H1 (cell line): ENCODE results near the gene COL28A1. TPM values are rescaled to one million over a fixed set of nuclear protein-coding genes. Genes with fewer than 3 reads are reported as not detected.
A peak's percentile ranks its signal among the peaks of the same experiment; 100 is the strongest.

Experiments
- CTCF ChIA-PET: fragments of 300-600 bp; sonication (Branson Sonifier 250); formaldehyde crosslinking; loops from one replicate; lab custom pipeline; 2021; ENCODE audit not compliant: partially characterized antibody; lab: Charles Lee
- POLR2A ChIA-PET: fragments of 300-600 bp; sonication (Branson Sonifier 250); formaldehyde crosslinking; loops from one replicate; lab custom pipeline; 2021; ENCODE audit warnings: inconsistent platforms; ENCODE audit not compliant: partially characterized antibody; lab: Charles Lee
- DNase-seq, 2 experiments: peaks; one replicate each; pipeline versions ENCODE4 v3.0.0 to v3.0.0-alpha.2; 2010 to 2022; ENCODE audit warnings: low spot score in 2 of 2, low read depth in 1 of 2, mixed read lengths in 1 of 2
- FAIRE-seq: peaks from 2 replicates; lab custom pipeline; 2011; peaks lifted over from hg19 to GRCh38; lab: Jason Lieb, UNC
- H2AFZ ChIP-seq: 2 replicates; pipeline ENCODE4 v1.8.1; 2012; ENCODE audit warnings: low read length, inconsistent platforms
- H2AK5ac ChIP-seq: 2 replicates; pipeline ENCODE4 v1.6.1; 2013; ENCODE audit warnings: low read depth, low read length
- H2BK120ac ChIP-seq: replicated peaks from 2 replicates; pipeline ENCODE3; 2013; ENCODE audit warnings: low read depth, low read length, inconsistent platforms
- H2BK12ac ChIP-seq: 2 replicates; pipeline ENCODE4 v1.6.1; 2013; ENCODE audit warnings: low read depth, low read length
- H2BK15ac ChIP-seq: 2 replicates; pipeline ENCODE4 v1.6.1; 2013; ENCODE audit warnings: low read length
- H2BK20ac ChIP-seq: 2 replicates; pipeline ENCODE4 v1.6.1; 2013; ENCODE audit warnings: low read length
- H2BK5ac ChIP-seq: 2 replicates; pipeline ENCODE4 v1.6.1; 2013; ENCODE audit warnings: low read depth, low read length
- H3K14ac ChIP-seq: 2 replicates; pipeline ENCODE4 v1.6.1; 2013; ENCODE audit warnings: inconsistent platforms; ENCODE audit not compliant: insufficient read length
- H3K18ac ChIP-seq: 2 replicates; pipeline ENCODE4 v1.6.1; 2013; ENCODE audit warnings: low read length; ENCODE audit errors: extremely low read depth
- H3K23ac ChIP-seq: 2 replicates; pipeline ENCODE4 v1.6.1; 2013; ENCODE audit warnings: inconsistent platforms; ENCODE audit not compliant: insufficient read length
- H3K23me2 ChIP-seq: 2 replicates; pipeline ENCODE4 v1.6.1; 2013; ENCODE audit warnings: low read depth, low read length
- H3K27ac ChIP-seq: 2 replicates; pipeline ENCODE4 v1.6.1; 2011; ENCODE audit warnings: low read depth, low read length, inconsistent platforms
- H3K27me3 ChIP-seq, 4 experiments: replicated peaks in 1 of 4; 1 replicate in 1 of 4; 2 replicates in 3 of 4; pipeline versions ENCODE4 v1.6.1 to v1.8.1; 2011 to 2013; ENCODE audit warnings: low read length in 3 of 4, mild to moderate bottlenecking in 3 of 4, inconsistent platforms in 2 of 4, mixed read lengths in 2 of 4, moderate library complexity in 1 of 4; ENCODE audit not compliant: control insufficient read depth in 3 of 4, insufficient read depth in 3 of 4; ENCODE audit errors: extremely low read depth in 1 of 4
- H3K36me3 ChIP-seq, 4 experiments: 2 replicates each; pipeline versions ENCODE4 v1.6.1 to v1.8.1; 2011 to 2013; ENCODE audit warnings: mild to moderate bottlenecking in 4 of 4, low read length in 3 of 4, moderate library complexity in 2 of 4, control low read depth in 1 of 4, inconsistent platforms in 1 of 4; ENCODE audit not compliant: insufficient read depth in 4 of 4, control insufficient read depth in 2 of 4
- H3K4ac ChIP-seq: replicated peaks from 2 replicates; pipeline ENCODE3; 2013; ENCODE audit warnings: low read length, low read depth, mixed read lengths, inconsistent platforms; ENCODE audit not compliant: insufficient read length
- H3K4me1 ChIP-seq, 4 experiments: replicated peaks in 1 of 4; 1 replicate in 1 of 4; 2 replicates in 3 of 4; pipeline versions ENCODE4 v1.6.1 to v1.8.1; 2011 to 2013; ENCODE audit warnings: low read length in 3 of 4, inconsistent platforms in 2 of 4, mixed read lengths in 1 of 4; ENCODE audit not compliant: insufficient read depth in 4 of 4, control insufficient read depth in 3 of 4
- H3K4me2 ChIP-seq, 2 experiments: 2 replicates each; pipeline versions ENCODE4 v1.6.1 to v1.8.1; 2011 to 2013; ENCODE audit warnings: low read depth in 2 of 2, low read length in 2 of 2, control low read depth in 1 of 2, inconsistent platforms in 1 of 2, mild to moderate bottlenecking in 1 of 2; ENCODE audit not compliant: insufficient read depth in 1 of 2
- H3K4me3 ChIP-seq, 4 experiments: fragments of 200-600, 300-600 bp in 1 of 4; sonication (generic), shearing (Covaris generic), sonication (Bioruptor Twin) in 1 of 4; 2 replicates each; pipeline versions ENCODE4 v1.5.1 to v1.8.1; 2011 to 2016; ENCODE audit warnings: low read length in 4 of 4, low read depth in 3 of 4, control low read depth in 2 of 4, inconsistent platforms in 2 of 4, mild to moderate bottlenecking in 2 of 4, mixed read lengths in 1 of 4, moderate library complexity in 1 of 4; ENCODE audit not compliant: insufficient read depth in 2 of 4; ENCODE audit errors: extremely low read depth in 1 of 4
- H3K56ac ChIP-seq: replicated peaks from 2 replicates; pipeline ENCODE3; 2013; ENCODE audit warnings: low read depth, mild to moderate bottlenecking, mixed read lengths, low read length, inconsistent platforms; ENCODE audit not compliant: insufficient read length
- H3K79me1 ChIP-seq: 2 replicates; pipeline ENCODE4 v1.6.1; 2013; ENCODE audit warnings: low read depth, low read length, control low read depth
- H3K79me2 ChIP-seq, 2 experiments: 2 replicates each; pipeline versions ENCODE4 v1.6.1 to v1.8.1; 2012 to 2013; ENCODE audit warnings: low read length in 2 of 2, mild to moderate bottlenecking in 2 of 2, inconsistent platforms in 1 of 2; ENCODE audit not compliant: insufficient read depth in 2 of 2, control insufficient read depth in 1 of 2
- H3K9ac ChIP-seq, 4 experiments: replicated peaks in 1 of 4; 1 replicate in 1 of 4; 2 replicates in 3 of 4; pipeline versions ENCODE4 v1.6.1 to v1.8.1; 2011 to 2013; ENCODE audit warnings: low read depth in 3 of 4, low read length in 3 of 4, control low read depth in 2 of 4, mild to moderate bottlenecking in 2 of 4, moderate library complexity in 2 of 4, inconsistent platforms in 1 of 4; ENCODE audit errors: extremely low read depth in 1 of 4
- H3K9me3 ChIP-seq, 2 experiments: 2 replicates each; pipeline versions ENCODE4 v1.6.1 to v1.8.1; 2012 to 2013; ENCODE audit warnings: mild to moderate bottlenecking in 2 of 2, moderate library complexity in 2 of 2, control low read depth in 1 of 2, inconsistent platforms in 1 of 2, low read depth in 1 of 2, low read length in 1 of 2, mixed read lengths in 1 of 2; ENCODE audit not compliant: insufficient read depth in 2 of 2
- H4K20me1 ChIP-seq, 2 experiments: replicated peaks in 1 of 2; 2 replicates each; pipeline versions ENCODE3 to v1.8.1; 2011 to 2013; ENCODE audit warnings: inconsistent platforms in 2 of 2, low read length in 2 of 2, mild to moderate bottlenecking in 1 of 2; ENCODE audit not compliant: insufficient read depth in 2 of 2, control insufficient read depth in 1 of 2
- H4K5ac ChIP-seq: 2 replicates; pipeline ENCODE4 v1.6.1; 2013; ENCODE audit warnings: low read length, low read depth, mixed read lengths, inconsistent platforms; ENCODE audit not compliant: insufficient read length
- H4K8ac ChIP-seq: 2 replicates; pipeline ENCODE4 v1.8.0; 2013; ENCODE audit warnings: mild to moderate bottlenecking, moderate library complexity, low read length, inconsistent platforms; ENCODE audit not compliant: insufficient read depth; ENCODE audit errors: extremely low read depth
- H4K91ac ChIP-seq: replicated peaks from 2 replicates; pipeline ENCODE3; 2013; ENCODE audit warnings: low read length, mixed read lengths, inconsistent platforms; ENCODE audit not compliant: insufficient read length
- EZH2 ChIP-seq: fragments of 200-600 bp; sonication (generic); IDR thresholded peaks from 2 replicates; pipeline ENCODE4 v1.7.1; 2012; ENCODE audit warnings: low read depth, mild to moderate bottlenecking, moderate library complexity, low read length, inconsistent platforms; ENCODE audit not compliant: severe bottlenecking
- JUND ChIP-seq: IDR thresholded peaks from 2 replicates; pipeline ENCODE4 v1.6.1; 2011; ENCODE audit warnings: mild to moderate bottlenecking, improper control_type of control experiment, low read length
- KDM5A ChIP-seq: fragments of 200-600 bp; IDR thresholded peaks from 2 replicates; pipeline ENCODE4 v1.7.1; 2012; ENCODE audit warnings: mild to moderate bottlenecking, low read length, inconsistent platforms, mixed read lengths
- TEAD4 ChIP-seq: IDR thresholded peaks from 2 replicates; pipeline ENCODE4 v1.6.1; 2012; ENCODE audit warnings: low read depth, low read length, inconsistent platforms, mixed read lengths
- ZNF274 ChIP-seq: IDR thresholded peaks from 2 replicates; pipeline ENCODE4 v1.7.0; 2012; ENCODE audit warnings: low read length, borderline replicate concordance; ENCODE audit errors: extremely low read depth
- WGBS, 2 experiments: shearing (Covaris generic) in 1 of 2; methylation state at CpG; one replicate each; pipeline versions ENCODE4 v1.1.6 to v1.1.7; 2013 to 2015; ENCODE audit warnings: low lambda C conversion rate in 2 of 2, mixed read lengths in 2 of 2, inconsistent platforms in 1 of 2, low coverage in 1 of 2, missing lambda C conversion rate in 1 of 2; ENCODE audit not compliant: insufficient replicate concordance in 2 of 2, insufficient coverage in 1 of 2, insufficient read length in 1 of 2; ENCODE audit errors: extremely low coverage in 1 of 2, missing lambda C conversion rate in 1 of 2; 5-methylcytosine and 5-hydroxymethylcytosine counted together
- polyA plus RNA-seq, 7 experiments: library from polyadenylated mRNA; depleted of rRNA in 3 of 7; stranded (reverse) in 5 of 7; unstranded in 2 of 7; fragments of >200 nt in 5 of 7; fragments of 200-250 nt in 2 of 7; gene quantifications; 1 replicate in 5 of 7; 2 replicates in 1 of 7; 4 replicates in 1 of 7; pipeline versions ENCODE4 v1.2.1 to v1.2.3, GENCODE V29; 2011 to 2013; ENCODE audit warnings: missing spikeins in 2 of 7, mixed read lengths in 2 of 7
- total RNA-seq: library from RNA; stranded (reverse); fragmentation: NEBNext Ultra II Directional; extraction: Animal tissue kit (Norgen Biotek cat#: 25700); gene quantifications from 2 replicates; pipeline ENCODE4 v1.2.1, GENCODE V29; 2021

The COL28A1 gene
- total and polyA plus RNA-seq, 2 of the 8 experiments (the other 6 are each of a cell fraction or from before 2014, with no cell fraction given): 0.22 to 0.38 TPM

DNA sequence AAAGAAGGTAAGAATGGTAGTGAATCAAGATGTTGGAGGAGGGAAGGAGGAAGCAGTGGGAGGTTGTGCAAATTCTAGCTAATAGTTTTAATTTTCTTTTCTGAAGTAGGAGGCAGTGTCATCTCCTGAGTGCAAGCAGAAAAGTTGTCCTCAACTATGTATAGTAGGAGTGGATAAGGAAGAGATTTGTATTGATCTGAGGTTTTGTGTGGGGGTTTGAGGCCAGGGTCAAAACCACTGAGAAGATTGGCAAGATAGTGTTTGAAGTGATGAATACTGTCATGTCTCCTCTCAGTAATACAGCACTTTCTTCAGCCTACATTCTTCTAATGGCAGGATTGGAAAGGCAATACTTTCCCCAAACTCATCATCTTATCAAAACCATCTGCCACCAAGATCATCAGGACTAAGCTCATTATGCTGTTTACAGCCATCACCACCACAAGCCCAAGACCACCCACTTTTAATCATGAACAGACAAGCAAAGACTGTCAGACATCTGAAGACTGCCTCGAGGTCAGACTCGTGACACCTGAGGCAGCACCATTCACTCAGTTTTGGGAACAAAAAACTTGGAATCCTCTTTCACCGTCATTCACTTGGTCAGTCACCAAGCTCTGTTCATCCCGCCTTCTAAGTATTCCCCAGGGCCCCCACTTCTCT, 29.5 kb upstream of the COL28A1 start:
- peaks cover 2 to 4% of the 10 kb centered on the region in 2 experiments; a peak in 3 of 4 replicates for H3K9me3 ChIP-seq
- H3K4ac ChIP-seq: no peak overlapping the region
- ChIA-PET CTCF (no interaction called here), POLR2A (interaction anchor here (0.8 to 1.1 kb wide), 2 partner anchors 12 to 21 kb away, joined by 3 read pairs; no protein-coding TSS in a partner anchor)
- H4K20me1 ChIP-seq: peaks cover 0 to 2% of the 10 kb centered on the region in 2 experiments
- H3K14ac ChIP-seq: no peak overlapping the region
- H3K23ac ChIP-seq: no peak overlapping the region
- no peak for TF ChIP-seq JUND
- TF ChIP-seq ZNF274: no peak
- no peak for TF ChIP-seq EZH2
- TF ChIP-seq KDM5A: no peak
- TF ChIP-seq TEAD4: no peak
- DNase-seq (no peak), FAIRE-seq (no peak)
- peaks cover 0 to 6% (median 2%) of the 10 kb centered on the region in 4 experiments; a peak in 1 of 8 replicates for H3K36me3 ChIP-seq
- H2BK15ac ChIP-seq: peak overlapping the region; percentile 53; the same call in 1 of the 2 replicates
- H2BK120ac ChIP-seq: no peak overlapping the region
- no peak overlapping the region for H3K18ac ChIP-seq
- no peaks in the 10 kb centered on the region for H3K27me3 ChIP-seq
- H3K23me2 ChIP-seq: peaks cover 2% of the 10 kb centered on the region; the same call in 1 of the 2 replicates
- H3K4me2 ChIP-seq: no peak overlapping the region; a peak in 1 of 4 replicates
- H3K4me3 ChIP-seq: no peak overlapping the region
- no peak overlapping the region for H2AK5ac ChIP-seq
- H3K79me2 ChIP-seq: peaks cover 16 to 30% of the 10 kb centered on the region in 2 experiments
- H4K8ac ChIP-seq: no peak overlapping the region
- no peak overlapping the region for H4K91ac ChIP-seq
- H2AFZ ChIP-seq: no peak overlapping the region
- no peak overlapping the region for H3K9ac ChIP-seq
- H3K56ac ChIP-seq: no peak overlapping the region
- H2BK12ac ChIP-seq: no peak overlapping the region
- WGBS, 2 experiments: 88% methylated on average over 4 of the region's 4 CpGs; no CpG with 5 or more reads in 1 of the 2 experiments
- H2BK20ac ChIP-seq: no peak overlapping the region
- no peak overlapping the region for H4K5ac ChIP-seq
- H3K27ac ChIP-seq: no peak overlapping the region
- H3K79me1 ChIP-seq: no peaks in the 10 kb centered on the region
- peaks cover 5 to 11% (median 6%) of the 10 kb centered on the region in 4 experiments; a peak in 6 of 7 replicates for H3K4me1 ChIP-seq
- H2BK5ac ChIP-seq: no peak overlapping the region
